Fibroblast of lung (primary cell): ENCODE results near the gene GK. TPM values are rescaled to one million over a fixed set of nuclear protein-coding genes. Genes with fewer than 3 reads are reported as not detected.
"Not testable (repeated sequence)": the region's sequence is repeated elsewhere in the genome, so short reads cannot be mapped to it uniquely, and the experiment has no call there.

ENCODE experiments used
- DNase-seq, 2 donors: peaks; one replicate each; pipeline versions ENCODE4 v3.0.0 to v3.0.0-alpha.2; 2010; ENCODE audit warnings: low read depth in 2 of 2
- H2AFZ ChIP-seq: 2 replicates; pipeline ENCODE4 v1.5.1; 2012; ENCODE audit warnings: low read length, control low read depth, inconsistent platforms
- H3K27ac ChIP-seq: 2 replicates; pipeline ENCODE4 v1.5.1; 2011; ENCODE audit warnings: low read length, control low read depth; ENCODE audit not compliant: insufficient read depth
- H3K27me3 ChIP-seq: 2 replicates; pipeline ENCODE4 v1.5.1; 2011; ENCODE audit warnings: mild to moderate bottlenecking, low read length; ENCODE audit not compliant: control insufficient read depth, insufficient read depth
- H3K36me3 ChIP-seq: 2 replicates; pipeline ENCODE4 v1.5.1; 2011; ENCODE audit warnings: low read length; ENCODE audit not compliant: control insufficient read depth, insufficient read depth
- H3K4me1 ChIP-seq: 2 replicates; pipeline ENCODE4 v1.5.1; 2011; ENCODE audit warnings: low read length; ENCODE audit not compliant: control insufficient read depth, insufficient read depth; ENCODE audit errors: extremely low read depth
- H3K4me2 ChIP-seq: 2 replicates; pipeline ENCODE4 v1.5.1; 2011; ENCODE audit warnings: low read length, control low read depth; ENCODE audit not compliant: insufficient read depth; ENCODE audit errors: extremely low read depth
- H3K4me3 ChIP-seq, 4 experiments: fragments of 200-600 bp in 1 of 4; sonication (generic) in 1 of 4; replicated peaks in 1 of 4; 2 replicates each; pipeline ENCODE4 v1.5.1; 2011 to 2016; ENCODE audit warnings: low read length in 4 of 4, low read depth in 3 of 4, mild to moderate bottlenecking in 3 of 4, control low read depth in 2 of 4, inconsistent platforms in 1 of 4, mixed read lengths in 1 of 4; ENCODE audit not compliant: insufficient read depth in 1 of 4; ENCODE audit errors: control extremely low read depth in 1 of 4
- H3K79me2 ChIP-seq: 2 replicates; pipeline ENCODE4 v1.5.1; 2012; ENCODE audit warnings: mild to moderate bottlenecking, low read length, inconsistent platforms; ENCODE audit not compliant: control insufficient read depth, insufficient read depth
- H3K9ac ChIP-seq: 2 replicates; pipeline ENCODE4 v1.5.1; 2011; ENCODE audit warnings: mild to moderate bottlenecking, low read length, control low read depth; ENCODE audit not compliant: insufficient read depth
- H3K9me3 ChIP-seq: 2 replicates; pipeline ENCODE4 v1.5.1; 2012; ENCODE audit warnings: low read depth, low read length; ENCODE audit not compliant: control insufficient read depth, insufficient read depth
- H4K20me1 ChIP-seq: 2 replicates; pipeline ENCODE4 v1.5.1; 2011; ENCODE audit warnings: low read length; ENCODE audit not compliant: control insufficient read depth, insufficient read depth; ENCODE audit errors: extremely low read depth
- EZH2 ChIP-seq: IDR thresholded peaks from 2 replicates; pipeline ENCODE4 v1.5.1; 2012; ENCODE audit warnings: low read length, control low read depth, mild to moderate bottlenecking; ENCODE audit errors: missing control alignments
- polyA plus RNA-seq, 2 donors: library from polyadenylated mRNA; depleted of rRNA in 1 of 2; stranded (reverse) in 1 of 2; unstranded in 1 of 2; fragments of >200 nt; gene quantifications; 2 replicates each; pipeline ENCODE4 v1.2.1, GENCODE V29; 2011 to 2012; ENCODE audit warnings: missing spikeins in 1 of 2
- total RNA-seq: library from RNA; depleted of rRNA; stranded (reverse); fragments of >200 nt; gene quantifications from 2 replicates; pipeline ENCODE4 v1.2.1, GENCODE V29; 2014
- TF ChIP-seq, protein P1 (sequence below), 2 donors: IDR thresholded peaks in 1 of 2; conservative IDR thresholded peaks in 1 of 2; 1 replicate in 1 of 2; 2 replicates in 1 of 2; pipeline ENCODE4 v1.5.1; 2011 to 2012; ENCODE audit warnings: low read length in 2 of 2, control low read depth in 1 of 2, inconsistent platforms in 1 of 2, low read depth in 1 of 2, mild to moderate bottlenecking in 1 of 2

The GK gene
- total and polyA plus RNA-seq, 2 donors (not counting 1 experiment from before 2014, with no cell fraction given) = 11.9 to 44.4 TPM

DNA sequence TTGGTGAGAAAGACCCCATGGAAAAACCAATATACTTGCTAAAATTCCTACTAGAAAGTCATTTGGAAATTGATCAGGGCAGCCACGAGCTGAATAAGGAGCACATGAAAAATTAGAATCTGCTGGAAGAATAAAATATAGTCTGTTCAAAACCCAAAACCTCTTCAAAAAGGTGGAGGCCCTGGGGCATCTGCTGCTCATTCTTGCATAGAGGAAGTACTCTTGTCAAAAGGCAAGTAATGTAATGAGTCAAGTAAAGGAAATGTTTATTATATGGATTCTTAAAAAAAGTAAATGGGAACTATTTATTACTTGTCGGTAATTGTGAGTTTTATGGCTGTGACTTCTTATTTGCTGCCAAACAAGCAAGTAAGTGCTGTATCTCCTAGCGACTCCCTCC, 109.5 kb downstream of the GK start:
- Histone ChIP-seq H3K79me2 (no peaks in the 10 kb centered on the region), H3K27me3 (no peaks in the 10 kb centered on the region), H2AFZ (no peak overlapping the region), H4K20me1 (no peaks in the 10 kb centered on the region), H3K9me3 (no peaks in the 10 kb centered on the region), H3K9ac (no peak overlapping the region), H3K36me3 (no peaks in the 10 kb centered on the region), H3K27ac (no peak overlapping the region), H3K4me3 (no peak overlapping the region), H3K4me1 (no peaks in the 10 kb centered on the region), H3K4me2 (no peak overlapping the region)
- TF ChIP-seq, protein P1, sequence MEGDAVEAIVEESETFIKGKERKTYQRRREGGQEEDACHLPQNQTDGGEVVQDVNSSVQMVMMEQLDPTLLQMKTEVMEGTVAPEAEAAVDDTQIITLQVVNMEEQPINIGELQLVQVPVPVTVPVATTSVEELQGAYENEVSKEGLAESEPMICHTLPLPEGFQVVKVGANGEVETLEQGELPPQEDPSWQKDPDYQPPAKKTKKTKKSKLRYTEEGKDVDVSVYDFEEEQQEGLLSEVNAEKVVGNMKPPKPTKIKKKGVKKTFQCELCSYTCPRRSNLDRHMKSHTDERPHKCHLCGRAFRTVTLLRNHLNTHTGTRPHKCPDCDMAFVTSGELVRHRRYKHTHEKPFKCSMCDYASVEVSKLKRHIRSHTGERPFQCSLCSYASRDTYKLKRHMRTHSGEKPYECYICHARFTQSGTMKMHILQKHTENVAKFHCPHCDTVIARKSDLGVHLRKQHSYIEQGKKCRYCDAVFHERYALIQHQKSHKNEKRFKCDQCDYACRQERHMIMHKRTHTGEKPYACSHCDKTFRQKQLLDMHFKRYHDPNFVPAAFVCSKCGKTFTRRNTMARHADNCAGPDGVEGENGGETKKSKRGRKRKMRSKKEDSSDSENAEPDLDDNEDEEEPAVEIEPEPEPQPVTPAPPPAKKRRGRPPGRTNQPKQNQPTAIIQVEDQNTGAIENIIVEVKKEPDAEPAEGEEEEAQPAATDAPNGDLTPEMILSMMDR (conservative IDR thresholded peaks at IDR 0.05 in 1 of 2, IDR thresholded peaks at IDR 0.05 in 1 of 2; ENCODE audit: low read depth in 1 of 2, low read length in 2 of 2) = no peak
- TF ChIP-seq EZH2 = no peak
- no peak for DNase-seq

DNA sequence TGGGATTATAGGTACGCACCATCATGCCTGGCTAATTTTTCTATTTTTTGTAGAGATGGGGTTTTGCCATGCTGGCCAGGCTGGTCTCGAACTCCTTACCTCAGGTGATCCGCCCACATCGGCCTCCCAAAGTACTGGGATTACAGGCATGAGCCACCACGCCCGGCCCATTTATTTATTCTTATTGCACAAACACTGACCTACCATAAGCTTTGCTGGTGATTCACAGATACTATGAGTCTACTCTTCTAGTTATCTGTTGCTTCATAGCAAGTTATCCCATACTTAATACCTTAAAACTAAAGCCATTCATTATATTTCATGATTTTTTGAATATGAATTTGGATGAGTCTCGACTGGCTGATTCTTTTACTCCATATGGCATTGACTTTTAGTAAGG, 120.5 kb downstream of the GK start:
- not testable (repeated sequence) for DNase-seq, H2AFZ ChIP-seq, H3K27ac ChIP-seq, H3K9ac ChIP-seq, H3K4me3 ChIP-seq, H4K20me1 ChIP-seq, H3K79me2 ChIP-seq, H3K9me3 ChIP-seq, H3K27me3 ChIP-seq, H3K4me2 ChIP-seq, H3K4me1 ChIP-seq, H3K36me3 ChIP-seq

DNA sequence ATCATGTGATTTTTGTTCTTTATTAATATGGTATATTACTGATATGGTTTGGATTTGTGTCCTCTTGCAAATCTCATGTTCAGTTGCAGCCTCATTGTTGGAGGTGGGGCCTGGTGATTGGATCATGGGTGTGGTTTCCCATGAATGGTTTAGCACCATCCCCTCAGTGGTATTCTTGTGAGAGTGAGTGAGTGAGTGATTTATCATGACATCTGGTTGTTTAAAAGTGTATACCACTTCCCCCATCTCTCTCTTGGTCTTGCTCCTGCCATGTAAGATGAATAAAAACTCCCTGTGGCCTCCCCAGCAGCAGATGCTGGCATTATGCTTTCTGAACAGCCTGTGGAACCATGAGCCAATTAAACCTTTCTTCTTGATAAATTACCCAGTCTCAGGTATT, 124.4 kb downstream of the GK start:
- H4K20me1 ChIP-seq = no peaks in the 10 kb centered on the region
- H3K79me2 ChIP-seq = no peaks in the 10 kb centered on the region
- H3K36me3 ChIP-seq = no peaks in the 10 kb centered on the region
- no peak overlapping the region for H3K4me3 ChIP-seq
- no peaks in the 10 kb centered on the region for H3K4me1 ChIP-seq
- no peak overlapping the region for H3K4me2 ChIP-seq
- no peak overlapping the region for H2AFZ ChIP-seq
- TF ChIP-seq, protein P1 (conservative IDR thresholded peaks at IDR 0.05 in 1 of 2, IDR thresholded peaks at IDR 0.05 in 1 of 2; ENCODE audit: low read depth in 1 of 2, low read length in 2 of 2) = no peak
- TF ChIP-seq EZH2 = no peak
- no peak overlapping the region for H3K27ac ChIP-seq
- no peak for DNase-seq
- H3K27me3 ChIP-seq = no peaks in the 10 kb centered on the region
- no peaks in the 10 kb centered on the region for H3K9me3 ChIP-seq
- no peak overlapping the region for H3K9ac ChIP-seq
